GM19099 (cell line): ENCODE data around the gene TBX4.
A peak's percentile ranks its signal among the peaks of the same experiment; 100 is the strongest.

Source experiments
- POLR2A ChIP-seq: IDR thresholded peaks from 3 replicates; pipeline ENCODE4 v1.6.1; 2011; ENCODE audit warnings: low read depth; ENCODE audit not compliant: insufficient read length; ENCODE audit errors: extremely low read depth

TBX4 gene

GRCh38 chr17:61410141-61411010 is 41.8 kb upstream of the TBX4 start:
- TF ChIP-seq POLR2A, result no peak

- no peak for TF ChIP-seq POLR2A
These were observed 41.3 kb upstream of the TBX4 start for GRCh38 chr17:61411011-61411260.

- no peak for TF ChIP-seq POLR2A
These were observed 40.7 kb upstream of the TBX4 start for GRCh38 chr17:61411261-61412142.

- TF ChIP-seq POLR2A, result peak; percentile 8
These were observed 39.9 kb upstream of the TBX4 start for GRCh38 chr17:61412143-61412859.

GRCh38 chr17:61412860-61413660 is 39.2 kb upstream of the TBX4 start:
- no peak for TF ChIP-seq POLR2A

- no peak for TF ChIP-seq POLR2A
These were observed 38.5 kb upstream of the TBX4 start for GRCh38 chr17:61413661-61414126.

GRCh38 chr17:61414141-61414935 is 37.9 kb upstream of the TBX4 start:
- no peak for TF ChIP-seq POLR2A

GRCh38 chr17:61414936-61415251 is 37.3 kb upstream of the TBX4 start:
- no peak for TF ChIP-seq POLR2A

- TF ChIP-seq POLR2A, result no peak
These were observed 36.6 kb upstream of the TBX4 start for GRCh38 chr17:61415374-61416210.

GRCh38 chr17:61416211-61416539 is 36.0 kb upstream of the TBX4 start:
- no peak for TF ChIP-seq POLR2A

- TF ChIP-seq POLR2A, result no peak
These were observed 35.5 kb upstream of the TBX4 start for GRCh38 chr17:61416540-61417363.

- no peak for TF ChIP-seq POLR2A
These were observed 33.8 kb upstream of the TBX4 start for GRCh38 chr17:61418449-61418848.
